HCT116 (cell line): ENCODE data around the gene NMUR1.

Source experiments
- CTCF ChIP-seq, 3 experiments: fragments of 200-600 bp in 1 of 3; sonication (generic) in 1 of 3; IDR thresholded peaks in 2 of 3; conservative IDR thresholded peaks in 1 of 3; 2 replicates each; pipeline ENCODE4 v1.5.1; 2012 to 2017; ENCODE audit warnings: low read depth in 2 of 3, low read length in 2 of 3, antibody characterized with exemption in 1 of 3, borderline replicate concordance in 1 of 3, control low read depth in 1 of 3, mild to moderate bottlenecking in 1 of 3, mixed read lengths in 1 of 3, mixed run types in 1 of 3, moderate library complexity in 1 of 3; ENCODE audit not compliant: insufficient read depth in 1 of 3
- EGR1 ChIP-seq: IDR thresholded peaks from 2 replicates; pipeline ENCODE4 v1.6.1; 2012; ENCODE audit warnings: low read depth
- EZH2 ChIP-seq: fragments of 200-600 bp; sonication (generic); IDR thresholded peaks from 2 replicates; pipeline ENCODE4 v1.6.1; 2017; ENCODE audit warnings: antibody characterized with exemption, mixed run types
- POLR2A ChIP-seq: IDR thresholded peaks from 2 replicates; pipeline ENCODE4 v1.7.0; 2011; ENCODE audit warnings: borderline replicate concordance; ENCODE audit not compliant: insufficient read depth, insufficient read length; ENCODE audit errors: extremely low read depth
- POLR2AphosphoS5 ChIP-seq: IDR thresholded peaks from 2 replicates; pipeline ENCODE4 v1.6.1; 2011; ENCODE audit warnings: mild to moderate bottlenecking, low read depth, low read length, moderate library complexity
- TCF7L2 ChIP-seq: IDR thresholded peaks from 2 replicates; pipeline ENCODE4 v1.7.0; 2011; ENCODE audit warnings: borderline replicate concordance, inconsistent platforms; ENCODE audit not compliant: insufficient read depth, insufficient read length; ENCODE audit errors: extremely low read depth
- ZNF274 ChIP-seq: fragments of 200-500 bp; sonication (Bioruptor generic); IDR thresholded peaks from 2 replicates; pipeline ENCODE4 v1.6.1; 2014; ENCODE audit warnings: mild to moderate bottlenecking, low read depth, low read length, inconsistent platforms
- TF ChIP-seq, protein P1 (sequence below): IDR thresholded peaks from 2 replicates; pipeline ENCODE4 v1.6.1; 2011; ENCODE audit warnings: mild to moderate bottlenecking, low read length, moderate library complexity; ENCODE audit not compliant: insufficient replicate concordance; ENCODE audit errors: extremely low read depth

- TF ChIP-seq EGR1, result no peak
- TF ChIP-seq, protein P1, sequence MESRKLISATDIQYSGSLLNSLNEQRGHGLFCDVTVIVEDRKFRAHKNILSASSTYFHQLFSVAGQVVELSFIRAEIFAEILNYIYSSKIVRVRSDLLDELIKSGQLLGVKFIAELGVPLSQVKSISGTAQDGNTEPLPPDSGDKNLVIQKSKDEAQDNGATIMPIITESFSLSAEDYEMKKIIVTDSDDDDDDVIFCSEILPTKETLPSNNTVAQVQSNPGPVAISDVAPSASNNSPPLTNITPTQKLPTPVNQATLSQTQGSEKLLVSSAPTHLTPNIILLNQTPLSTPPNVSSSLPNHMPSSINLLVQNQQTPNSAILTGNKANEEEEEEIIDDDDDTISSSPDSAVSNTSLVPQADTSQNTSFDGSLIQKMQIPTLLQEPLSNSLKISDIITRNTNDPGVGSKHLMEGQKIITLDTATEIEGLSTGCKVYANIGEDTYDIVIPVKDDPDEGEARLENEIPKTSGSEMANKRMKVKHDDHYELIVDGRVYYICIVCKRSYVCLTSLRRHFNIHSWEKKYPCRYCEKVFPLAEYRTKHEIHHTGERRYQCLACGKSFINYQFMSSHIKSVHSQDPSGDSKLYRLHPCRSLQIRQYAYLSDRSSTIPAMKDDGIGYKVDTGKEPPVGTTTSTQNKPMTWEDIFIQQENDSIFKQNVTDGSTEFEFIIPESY, result no peak
- TF ChIP-seq CTCF (IDR thresholded peaks at IDR 0.05 in 2 of 3, conservative IDR thresholded peaks at IDR 0.05 in 1 of 3; ENCODE audit: borderline replicate concordance in 1 of 3, insufficient read depth in 1 of 3, low read depth in 2 of 3, low read length in 2 of 3), result no peak
- TF ChIP-seq POLR2AphosphoS5, result no peak
- no peak for TF ChIP-seq TCF7L2
- TF ChIP-seq EZH2, result no peak
- no peak for TF ChIP-seq POLR2A
- no peak for TF ChIP-seq ZNF274
Observed at GRCh38 chr2:231503766-231504165, 26.5 kb downstream of the NMUR1 start.
